K562 (cell line): Measurements from ENCODE around the gene SLC7A6OS. TPM values are rescaled to one million over a fixed set of nuclear protein-coding genes. Genes with fewer than 3 reads are reported as not detected.
A peak's percentile ranks its signal among the peaks of the same experiment; 100 is the strongest.

Experiments used
- CHD4 ChIP-seq: fragments of 200-600 bp; sonication (generic); IDR thresholded peaks from 3 replicates; pipeline ENCODE4 v1.6.1; 2012; ENCODE audit warnings: low read depth, mild to moderate bottlenecking, mixed read lengths, low read length, inconsistent platforms; ENCODE audit not compliant: insufficient read depth, insufficient replicate concordance, poor library complexity, severe bottlenecking
- DACH1 ChIP-seq: fragments of 450-650 bp; IDR thresholded peaks from 2 replicates; pipeline ENCODE4 v1.6.1; 2018; ENCODE audit not compliant: partially characterized antibody
- FOXM1 ChIP-seq, 2 experiments: fragments of 450-650 bp in 1 of 2; sonication (generic) in 1 of 2; formaldehyde crosslinking in 1 of 2; IDR thresholded peaks; 2 replicates each; pipeline versions ENCODE4 v1.6.1 to v1.9.0; 2017 to 2022; ENCODE audit warnings: low read depth in 2 of 2, mild to moderate bottlenecking in 2 of 2, missing genetic modification reagents in 1 of 2, moderate library complexity in 1 of 2
- FUS ChIP-seq: fragments of 200-400 bp; formaldehyde crosslinking; optimal IDR thresholded peaks from 2 replicates; pipeline ENCODE3; 2017; ENCODE audit warnings: low read depth, low read length
- HDGF ChIP-seq: fragments of 450-650 bp; IDR thresholded peaks from 2 replicates; pipeline ENCODE4 v1.6.1; 2016
- HMG20A ChIP-seq: fragments of 450-650 bp; formaldehyde crosslinking; conservative IDR thresholded peaks from 2 replicates; pipeline ENCODE4 v1.4.0; 2020; ENCODE audit warnings: mild to moderate bottlenecking, mixed read lengths
- MAX ChIP-seq: sonication (generic); formaldehyde crosslinking; IDR thresholded peaks from 2 replicates; pipeline ENCODE4 v1.9.0; 2022; ENCODE audit warnings: mild to moderate bottlenecking, missing genetic modification reagents
- MBD2 ChIP-seq: sonication (generic); IDR thresholded peaks from 2 replicates; pipeline ENCODE4 v1.6.1; 2016; ENCODE audit warnings: low read depth, borderline replicate concordance
- MEIS2 ChIP-seq: fragments of 450-650 bp; IDR thresholded peaks from 2 replicates; pipeline ENCODE4 v1.6.1; 2014; ENCODE audit warnings: mild to moderate bottlenecking; ENCODE audit not compliant: partially characterized antibody
- MIER1 ChIP-seq: fragments of 450-650 bp; IDR thresholded peaks from 2 replicates; pipeline ENCODE4 v1.6.1; 2016; ENCODE audit warnings: antibody characterized with exemption, mild to moderate bottlenecking, low read depth
- PHF8 ChIP-seq: fragments of 200-600 bp; sonication (generic); IDR thresholded peaks from 2 replicates; pipeline ENCODE4 v1.6.1; 2012; ENCODE audit warnings: mixed run types, mild to moderate bottlenecking, inconsistent platforms, low read length, moderate library complexity, borderline replicate concordance
- RFX1 ChIP-seq: fragments of 450-650 bp; IDR thresholded peaks from 2 replicates; pipeline ENCODE4 v1.6.1; 2016; ENCODE audit warnings: mild to moderate bottlenecking, moderate library complexity
- SRSF1 ChIP-seq: fragments of 200-400 bp; formaldehyde crosslinking; IDR thresholded peaks from 2 replicates; pipeline ENCODE4 v1.6.1; 2017; ENCODE audit warnings: mild to moderate bottlenecking, low read depth, low read length, moderate library complexity
- TGIF2 ChIP-seq: sonication (generic); formaldehyde crosslinking; IDR thresholded peaks from 2 replicates; pipeline ENCODE4 v1.8.1; 2022; ENCODE audit warnings: mild to moderate bottlenecking, missing genetic modification reagents, moderate library complexity
- ZNF639 ChIP-seq, 2 experiments: fragments of 200-800 bp in 1 of 2; sonication (Bioruptor generic) in 1 of 2; sonication (generic) in 1 of 2; formaldehyde crosslinking in 1 of 2; IDR thresholded peaks in 1 of 2; conservative IDR thresholded peaks in 1 of 2; 2 replicates each; pipeline versions ENCODE4 v1.5.0 to v1.6.1; 2016 to 2020; ENCODE audit warnings: missing compliant biosample characterization in 1 of 2, missing genetic modification characterization in 1 of 2, missing genetic modification reagents in 1 of 2
- polyA plus RNA-seq, 8 experiments: library from polyadenylated mRNA; depleted of rRNA in 4 of 8; stranded (reverse) in 5 of 8; unstranded in 3 of 8; fragments of >200 nt; fragmentation: Nextera tagmentation in 2 of 8; fragmentation: Illumina TruSeq in 1 of 8; extraction: Ambion mirVana in 2 of 8; extraction: Trizol in 1 of 8; gene quantifications; 2 replicates each; pipeline versions ENCODE4 v1.2.1 to v1.2.3, GENCODE V29; 2011 to 2014; ENCODE audit warnings: inconsistent platforms in 1 of 8, missing spikeins in 1 of 8
- total RNA-seq, 7 experiments: library from RNA; depleted of rRNA in 6 of 7; stranded (reverse); fragments of >200 nt in 6 of 7; fragmentation: Illumina TruSeq in 2 of 7; extraction: Trizol in 2 of 7; gene quantifications; 2 replicates each; pipeline versions ENCODE4 v1.2.1 to v1.2.3, GENCODE V29; 2011 to 2021; ENCODE audit warnings: low replicate concordance in 1 of 7
- TF ChIP-seq, protein P1 (sequence below): fragments of 250-450 bp; sonication (Bioruptor Pico); IDR thresholded peaks from 2 replicates; pipeline ENCODE4 v1.4.0; 2020
- TF ChIP-seq, protein P2 (sequence below): fragments of 250-450 bp; sonication (Bioruptor Pico); IDR thresholded peaks from 2 replicates; pipeline ENCODE4 v1.9.0; 2021; ENCODE audit warnings: mild to moderate bottlenecking, inconsistent platforms

Gene SLC7A6OS
- total and polyA plus RNA-seq, 9 of the 15 experiments (the other 6 are each of a cell fraction or from before 2014, with no cell fraction given), result 2.7 to 23.6 (median 17.2) TPM

DNA sequence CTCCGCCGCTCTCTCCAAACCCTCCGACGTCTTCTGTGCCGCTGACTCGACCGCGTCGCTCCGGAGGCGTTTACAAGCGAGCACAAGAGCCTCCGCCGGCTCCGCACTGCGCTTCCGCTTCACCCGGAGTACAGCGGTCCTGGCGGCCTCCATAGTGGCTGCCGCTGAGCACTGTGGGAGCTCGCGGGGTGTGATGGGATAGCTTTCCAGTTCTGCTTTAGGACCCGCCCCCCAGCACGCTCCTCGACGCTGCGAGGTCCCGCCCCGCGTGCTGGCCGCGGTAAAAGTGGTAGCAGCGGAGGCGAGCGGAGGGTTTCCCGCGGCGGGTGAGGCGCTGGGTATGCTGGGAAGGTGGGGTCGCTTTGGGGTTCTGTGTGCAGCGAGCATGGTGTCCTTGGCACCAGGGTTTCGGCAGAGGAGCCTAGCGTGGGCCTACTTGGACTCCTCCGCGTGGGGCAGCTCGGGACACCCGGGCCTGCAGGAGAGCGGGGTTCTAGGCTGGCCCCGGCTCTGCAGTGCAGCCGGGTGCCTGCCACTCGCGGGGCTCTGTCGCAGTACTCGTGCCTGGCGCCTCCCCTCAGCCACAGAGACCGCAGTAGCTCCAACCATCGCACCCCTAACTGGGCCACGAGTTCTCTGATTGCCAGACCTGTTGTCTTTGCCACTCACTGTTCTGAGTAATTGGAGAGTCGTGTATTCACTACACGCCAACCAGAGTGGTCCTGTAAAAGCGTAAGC, at the start of gene SLC7A6OS, which contains the start of gene PRMT7 (continued):
- TF ChIP-seq CHD4 (no peak), RFX1 (no peak), FOXM1 (IDR thresholded peaks at IDR 0.05; ENCODE audit: low read depth) (no peak), FOXM1 (CRISPR knock-in tag; IDR thresholded peaks at IDR 0.05; ENCODE audit: low read depth) (no peak), HMG20A (CRISPR knock-in tag) (no peak), TGIF2 (CRISPR knock-in tag) (no peak), SRSF1 (peak; percentile 60; the same call in 1 of the 2 replicates), DACH1 (no peak), MIER1 (no peak), MAX (peak; percentile 97), MBD2 (peak; percentile 86), ZNF639 (CRISPR knock-in tag; conservative IDR thresholded peaks at IDR 0.05 in 1 of 2, IDR thresholded peaks at IDR 0.05 in 1 of 2) (peak in 1 of 2 experiments; percentile 74; a peak in 2 of 4 replicates), HDGF (no peak), FUS (no peak), MEIS2 (no peak), PHF8 (peak; percentile 93; the same call in 1 of the 2 replicates)
- TF ChIP-seq, protein P1, sequence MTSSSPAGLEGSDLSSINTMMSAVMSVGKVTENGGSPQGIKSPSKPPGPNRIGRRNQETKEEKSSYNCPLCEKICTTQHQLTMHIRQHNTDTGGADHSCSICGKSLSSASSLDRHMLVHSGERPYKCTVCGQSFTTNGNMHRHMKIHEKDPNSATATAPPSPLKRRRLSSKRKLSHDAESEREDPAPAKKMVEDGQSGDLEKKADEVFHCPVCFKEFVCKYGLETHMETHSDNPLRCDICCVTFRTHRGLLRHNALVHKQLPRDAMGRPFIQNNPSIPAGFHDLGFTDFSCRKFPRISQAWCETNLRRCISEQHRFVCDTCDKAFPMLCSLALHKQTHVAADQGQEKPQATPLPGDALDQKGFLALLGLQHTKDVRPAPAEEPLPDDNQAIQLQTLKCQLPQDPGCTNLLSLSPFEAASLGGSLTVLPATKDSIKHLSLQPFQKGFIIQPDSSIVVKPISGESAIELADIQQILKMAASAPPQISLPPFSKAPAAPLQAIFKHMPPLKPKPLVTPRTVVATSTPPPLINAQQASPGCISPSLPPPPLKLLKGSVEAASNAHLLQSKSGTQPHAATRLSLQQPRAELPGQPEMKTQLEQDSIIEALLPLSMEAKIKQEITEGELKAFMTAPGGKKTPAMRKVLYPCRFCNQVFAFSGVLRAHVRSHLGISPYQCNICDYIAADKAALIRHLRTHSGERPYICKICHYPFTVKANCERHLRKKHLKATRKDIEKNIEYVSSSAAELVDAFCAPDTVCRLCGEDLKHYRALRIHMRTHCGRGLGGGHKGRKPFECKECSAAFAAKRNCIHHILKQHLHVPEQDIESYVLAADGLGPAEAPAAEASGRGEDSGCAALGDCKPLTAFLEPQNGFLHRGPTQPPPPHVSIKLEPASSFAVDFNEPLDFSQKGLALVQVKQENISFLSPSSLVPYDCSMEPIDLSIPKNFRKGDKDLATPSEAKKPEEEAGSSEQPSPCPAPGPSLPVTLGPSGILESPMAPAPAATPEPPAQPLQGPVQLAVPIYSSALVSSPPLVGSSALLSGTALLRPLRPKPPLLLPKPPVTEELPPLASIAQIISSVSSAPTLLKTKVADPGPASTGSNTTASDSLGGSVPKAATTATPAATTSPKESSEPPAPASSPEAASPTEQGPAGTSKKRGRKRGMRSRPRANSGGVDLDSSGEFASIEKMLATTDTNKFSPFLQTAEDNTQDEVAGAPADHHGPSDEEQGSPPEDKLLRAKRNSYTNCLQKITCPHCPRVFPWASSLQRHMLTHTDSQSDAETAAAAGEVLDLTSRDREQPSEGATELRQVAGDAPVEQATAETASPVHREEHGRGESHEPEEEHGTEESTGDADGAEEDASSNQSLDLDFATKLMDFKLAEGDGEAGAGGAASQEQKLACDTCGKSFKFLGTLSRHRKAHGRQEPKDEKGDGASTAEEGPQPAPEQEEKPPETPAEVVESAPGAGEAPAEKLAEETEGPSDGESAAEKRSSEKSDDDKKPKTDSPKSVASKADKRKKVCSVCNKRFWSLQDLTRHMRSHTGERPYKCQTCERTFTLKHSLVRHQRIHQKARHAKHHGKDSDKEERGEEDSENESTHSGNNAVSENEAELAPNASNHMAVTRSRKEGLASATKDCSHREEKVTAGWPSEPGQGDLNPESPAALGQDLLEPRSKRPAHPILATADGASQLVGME, result 0 out of 2 replicates have a peak, but pooled peaks have one; percentile 18
- TF ChIP-seq, protein P2, sequence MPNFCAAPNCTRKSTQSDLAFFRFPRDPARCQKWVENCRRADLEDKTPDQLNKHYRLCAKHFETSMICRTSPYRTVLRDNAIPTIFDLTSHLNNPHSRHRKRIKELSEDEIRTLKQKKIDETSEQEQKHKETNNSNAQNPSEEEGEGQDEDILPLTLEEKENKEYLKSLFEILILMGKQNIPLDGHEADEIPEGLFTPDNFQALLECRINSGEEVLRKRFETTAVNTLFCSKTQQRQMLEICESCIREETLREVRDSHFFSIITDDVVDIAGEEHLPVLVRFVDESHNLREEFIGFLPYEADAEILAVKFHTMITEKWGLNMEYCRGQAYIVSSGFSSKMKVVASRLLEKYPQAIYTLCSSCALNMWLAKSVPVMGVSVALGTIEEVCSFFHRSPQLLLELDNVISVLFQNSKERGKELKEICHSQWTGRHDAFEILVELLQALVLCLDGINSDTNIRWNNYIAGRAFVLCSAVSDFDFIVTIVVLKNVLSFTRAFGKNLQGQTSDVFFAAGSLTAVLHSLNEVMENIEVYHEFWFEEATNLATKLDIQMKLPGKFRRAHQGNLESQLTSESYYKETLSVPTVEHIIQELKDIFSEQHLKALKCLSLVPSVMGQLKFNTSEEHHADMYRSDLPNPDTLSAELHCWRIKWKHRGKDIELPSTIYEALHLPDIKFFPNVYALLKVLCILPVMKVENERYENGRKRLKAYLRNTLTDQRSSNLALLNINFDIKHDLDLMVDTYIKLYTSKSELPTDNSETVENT, result no peak
